ENCODE data around the gene PAF1.

PAF1 gene

GRCh38 chr19:39390751-39391437 lies at the start of gene PAF1, which contains the start of gene MED29:
TSS of gene PAF1 (minus strand) at chr19:39391106. CDS start at chr19:39390864, 242 bp downstream.
TSS of gene MED29 (plus strand) at chr19:39391378. CDS start at chr19:39391423, 45 bp downstream.
- DNase-seq = peak; percentile 100

- no peak for DNase-seq
These were observed 47.5 kb upstream of the PAF1 start for GRCh38 chr19:39438270-39438934.

- no peak for DNase-seq
These were observed 45.4 kb upstream of the PAF1 start for GRCh38 chr19:39436350-39436716.

GRCh38 chr19:39435499-39436349 lies 44.8 kb upstream of the PAF1 start, which contains the start of gene RPS16:
TSS of gene RPS16 (minus strand) at chr19:39435949. CDS start at chr19:39435895, 54 bp downstream.
- peak; percentile 99 for DNase-seq

- no peak for DNase-seq
These were observed 43.5 kb upstream of the PAF1 start for GRCh38 chr19:39434123-39435076.

- no peak for DNase-seq
These were observed 42.7 kb upstream of the PAF1 start for GRCh38 chr19:39433480-39434079.

GRCh38 chr19:39432677-39433025 lies 41.7 kb upstream of the PAF1 start:
- DNase-seq = no peak

GRCh38 chr19:39430675-39431593 lies 40.0 kb upstream of the PAF1 start:
- DNase-seq = no peak

GRCh38 chr19:39428283-39429112 lies 37.6 kb upstream of the PAF1 start:
- no peak for DNase-seq

GRCh38 chr19:39427707-39428106 lies 36.8 kb upstream of the PAF1 start:
- DNase-seq = no peak

- no peak for DNase-seq
These were observed 35.3 kb upstream of the PAF1 start for GRCh38 chr19:39426170-39426569.

- no peak for DNase-seq
These were observed 34.8 kb upstream of the PAF1 start for GRCh38 chr19:39425744-39426143.

GRCh38 chr19:39424934-39425333 lies 34.0 kb upstream of the PAF1 start:
- DNase-seq = no peak

- no peak for DNase-seq
These were observed 32.6 kb upstream of the PAF1 start for GRCh38 chr19:39423258-39424086.

- no peak for DNase-seq
These were observed 31.1 kb upstream of the PAF1 start for GRCh38 chr19:39422020-39422419.

- DNase-seq = no peak
These were observed 29.9 kb upstream of the PAF1 start for GRCh38 chr19:39420769-39421168.

- DNase-seq = no peak
These were observed 28.1 kb upstream of the PAF1 start for GRCh38 chr19:39419003-39419402.

- DNase-seq = no peak
These were observed 26.7 kb upstream of the PAF1 start for GRCh38 chr19:39417463-39418181.
